NCI-H2081 treated with DMSO at 0.1 percent for 48 hours (cell line): ENCODE data around the gene NSD2.
"Not testable (repeated sequence)": the region's sequence is repeated elsewhere in the genome, so short reads cannot be mapped to it uniquely, and the experiment has no call there.

Experiments
- DNase-seq: peaks from one replicate; lab custom pipeline; 2025; lab: John Stamatoyannopoulos, UW

The NSD2 gene

DNA sequence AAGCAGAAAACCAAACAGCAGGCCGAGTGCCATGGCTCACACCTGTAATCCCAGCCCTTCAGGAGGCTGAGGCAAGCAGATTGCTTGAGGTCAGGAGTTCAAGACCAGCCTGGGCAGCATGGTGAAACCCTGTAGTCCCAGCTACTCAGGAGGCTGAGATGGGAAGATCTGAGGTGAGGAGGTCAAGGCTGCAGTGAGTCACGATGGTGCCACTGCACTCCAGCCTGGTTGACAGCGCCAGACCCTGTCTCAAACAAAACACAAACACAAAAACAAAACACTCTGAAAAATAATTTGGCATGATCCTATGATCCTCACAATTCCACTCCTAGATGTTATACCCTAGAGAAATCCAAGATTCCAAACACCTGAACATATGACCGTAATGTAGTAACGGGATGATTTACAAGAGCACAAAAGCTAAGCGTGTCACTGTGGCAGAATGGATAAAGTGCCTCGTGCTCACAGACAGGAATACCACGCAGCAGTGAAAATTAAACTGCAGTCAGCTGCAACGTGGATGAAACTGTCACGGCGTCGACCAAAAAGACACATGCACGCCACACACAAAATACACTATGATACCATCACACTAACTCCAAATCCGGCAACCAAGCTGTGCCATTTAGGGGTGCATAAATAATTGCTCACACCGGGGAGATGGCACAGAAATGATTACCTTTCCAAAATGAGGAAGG is 135.9 kb downstream of the NSD2 start:
- no peak for DNase-seq

DNA sequence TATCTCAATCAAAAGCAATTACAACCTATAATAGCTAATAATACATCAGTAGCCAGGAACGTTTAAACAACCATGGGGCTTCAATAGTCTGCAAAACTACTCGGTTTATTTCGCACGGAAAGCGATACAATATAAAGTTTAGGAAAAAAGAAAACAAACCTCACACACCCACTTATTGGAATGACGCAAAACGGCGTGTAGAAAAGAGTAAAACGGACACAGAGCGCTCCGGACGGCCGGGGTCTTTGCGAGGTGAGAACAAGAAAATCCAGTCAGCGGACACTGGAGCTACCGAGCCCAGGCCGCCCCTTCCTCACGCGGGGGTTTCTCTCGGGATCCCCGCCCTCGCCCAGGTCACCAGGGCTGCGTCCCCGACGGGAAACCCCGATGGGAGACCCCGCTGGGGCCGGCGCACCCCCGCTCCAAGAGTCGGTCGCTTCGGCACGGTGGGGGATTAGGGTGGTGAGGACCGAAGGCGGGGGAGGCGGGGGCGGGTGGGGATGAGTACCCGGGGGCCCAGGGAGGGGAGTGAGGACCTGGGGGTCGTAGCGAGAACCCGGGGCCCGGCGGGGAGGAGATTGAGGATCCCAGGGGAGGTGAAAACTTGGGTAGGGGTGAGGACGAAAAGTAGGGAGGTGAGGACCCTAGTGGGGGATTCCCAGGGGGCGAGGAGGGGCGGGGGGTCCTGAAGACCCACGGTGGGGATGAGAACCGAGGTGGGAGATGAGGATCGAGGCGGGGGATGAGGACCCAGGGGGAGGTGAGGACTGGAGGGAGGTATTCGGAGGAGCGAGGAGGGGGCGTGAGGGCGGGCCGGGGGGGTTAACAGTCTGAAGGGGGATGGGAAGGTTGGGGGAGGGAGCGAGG is 136.8 kb downstream of the NSD2 start:
- DNase-seq: no peak

DNA sequence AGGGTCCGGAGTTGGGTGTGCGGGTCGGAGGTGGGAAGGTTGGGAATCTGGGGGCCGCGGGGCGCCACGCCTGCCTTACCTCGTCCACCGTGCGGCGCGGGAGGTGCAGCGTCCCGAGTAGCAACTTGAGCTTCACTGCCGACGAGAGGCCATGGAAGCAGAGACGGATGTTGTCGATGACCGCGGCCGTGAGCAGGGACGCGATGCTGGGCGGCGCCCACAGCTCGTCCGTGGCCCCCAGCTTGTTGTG is 137.4 kb downstream of the NSD2 start:
- DNase-seq: no peak

GRCh38 chr4:2008921-2009650 is 137.9 kb downstream of the NSD2 start, which contains the start of gene NELFA:
Gene NELFA, minus strand, starts transcription at chr4:2008974. Its CDS starts 15 bp downstream, at chr4:2008959.
- peak; percentile 86 for DNase-seq

DNA sequence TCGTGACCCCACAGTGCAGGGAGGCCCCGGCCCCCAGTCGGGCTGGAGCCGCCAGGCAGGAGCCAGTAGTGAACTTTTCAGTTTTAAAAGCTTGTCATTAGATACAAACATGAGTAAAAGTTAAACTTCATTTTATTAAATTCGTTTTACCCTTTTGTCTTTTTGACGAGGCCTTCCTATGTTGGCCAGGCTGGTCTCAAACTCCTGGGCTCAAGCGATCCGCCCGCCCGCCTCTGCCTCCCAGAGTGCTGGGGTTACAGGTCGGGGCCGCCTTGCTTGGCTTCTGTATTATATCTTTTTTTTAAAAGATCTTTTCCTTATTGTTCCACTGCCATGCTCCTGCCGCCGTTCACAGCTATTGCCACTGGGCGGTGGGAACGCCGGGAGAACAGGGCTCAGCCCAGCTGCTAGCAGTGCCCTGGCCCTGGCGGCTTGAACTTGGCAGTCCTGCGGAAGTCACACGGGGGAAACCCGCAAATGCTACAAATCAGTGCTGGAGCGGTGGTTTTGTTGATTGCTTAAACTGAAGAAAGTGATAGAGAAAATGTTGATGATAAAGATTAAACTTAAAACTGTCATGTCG is 138.5 kb downstream of the NSD2 start:
- DNase-seq: no peak

GRCh38 chr4:2011583-2011982 is 140.4 kb downstream of the NSD2 start:
- no peak for DNase-seq

DNA sequence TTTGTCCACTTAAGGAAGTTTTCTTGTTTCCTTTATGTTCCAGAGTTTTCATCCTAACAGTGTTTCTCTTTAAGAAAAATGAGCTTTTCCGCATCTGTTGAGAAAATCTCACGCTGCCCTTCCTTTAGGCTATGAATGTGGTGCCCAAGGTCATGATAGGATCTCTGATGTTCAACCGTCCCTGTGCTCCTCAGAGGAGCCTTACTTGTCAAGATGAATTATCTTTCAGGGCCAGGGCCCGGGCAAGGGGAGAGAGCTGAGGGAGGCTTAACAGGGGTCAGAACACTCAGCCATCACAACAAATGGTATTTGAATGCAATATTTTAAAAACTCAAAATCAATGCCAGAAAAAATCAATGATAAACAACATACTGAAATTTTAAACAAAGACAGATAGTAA is 143.8 kb downstream of the NSD2 start:
- no peak for DNase-seq

GRCh38 chr4:2021358-2022018 is 150.3 kb downstream of the NSD2 start:
- not testable (repeated sequence) for DNase-seq

DNA sequence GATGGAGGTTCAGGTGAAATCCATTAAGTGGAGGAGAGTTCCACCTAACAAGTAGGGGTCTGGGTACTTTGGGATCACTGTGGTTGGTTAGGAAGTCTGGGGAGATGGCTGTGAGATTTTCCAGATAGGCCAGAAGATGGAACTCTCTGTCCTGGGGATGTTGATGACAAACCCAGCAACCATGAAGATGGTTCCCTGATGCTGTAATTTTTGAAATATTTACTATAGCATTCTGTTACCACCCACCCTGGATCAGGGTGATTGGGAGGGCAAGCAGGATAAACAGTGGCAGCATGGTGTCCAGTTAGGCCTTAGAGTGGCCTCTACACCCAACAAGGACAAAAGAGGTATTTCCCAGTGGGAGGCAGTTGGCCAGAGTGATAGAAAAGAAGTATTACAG is 153.5 kb downstream of the NSD2 start:
- DNase-seq: no peak

DNA sequence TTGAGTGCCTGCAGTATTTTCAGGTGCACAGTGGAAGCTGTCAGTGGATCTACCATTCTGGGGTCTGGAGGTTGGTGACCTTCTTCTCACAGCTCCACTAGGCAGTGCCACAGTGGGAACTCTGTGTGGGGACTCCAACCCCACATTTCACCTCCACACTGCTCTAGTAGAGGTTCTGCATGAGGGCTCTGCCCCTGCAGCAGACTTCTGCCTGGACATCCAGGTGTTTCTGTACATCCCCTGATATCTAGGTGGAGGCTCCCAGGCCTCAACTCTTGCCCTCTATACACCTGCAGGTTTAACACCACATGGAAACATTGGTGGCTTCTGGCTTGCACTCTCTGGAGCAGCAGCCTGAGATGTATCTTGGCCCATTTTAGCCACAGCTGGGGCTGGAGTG is 154.6 kb downstream of the NSD2 start:
- DNase-seq: no peak

- not testable (repeated sequence) for DNase-seq
Measured at GRCh38 chr4:2027120-2027519, 155.9 kb downstream of the NSD2 start.

DNA sequence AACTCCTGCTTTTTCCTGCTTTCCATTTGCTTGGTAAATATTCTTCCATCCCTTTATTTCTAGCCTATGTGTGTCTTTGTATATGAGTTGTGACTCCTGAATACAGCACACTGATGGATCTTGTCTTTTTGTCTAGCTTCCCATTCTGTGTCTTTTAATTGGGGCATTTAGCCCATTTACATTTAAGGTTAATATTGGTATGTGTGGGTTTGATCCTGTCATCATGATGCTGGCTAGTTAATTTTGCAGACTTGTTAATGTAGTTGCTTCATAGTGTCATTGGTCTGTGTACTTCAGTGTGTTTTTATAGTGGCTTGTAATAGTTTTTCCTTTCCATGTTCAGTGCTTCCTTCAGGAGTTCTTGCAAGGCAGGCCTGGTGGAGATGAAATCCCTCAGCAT is 160.0 kb downstream of the NSD2 start:
- DNase-seq: not testable (repeated sequence)
